Panc1 (cell line): ENCODE data around the gene ACBD3. TPM values are rescaled to one million over a fixed set of nuclear protein-coding genes. Genes with fewer than 3 reads are reported as not detected.

ENCODE experiments used
- ATAC-seq: fragments of 200-7000 bp; cut with Tn5 transposase; 2 replicates; pipeline ENCODE4 v1.9.1; 2020; ENCODE audit warnings: mild to moderate bottlenecking, moderate library complexity
- BruUV-seq: library from RNA; stranded (reverse); fragments of 400-500 nt; replicated peaks from 2 replicates; lab custom pipeline; 2021; lab: Mats Ljungman, UMichigan
- CTCF ChIA-PET: fragments of 300-600 bp; sonication (Branson Sonifier 250); formaldehyde crosslinking; loops from one replicate; lab custom pipeline; 2022; ENCODE audit warnings: antibody characterized with exemption; lab: Charles Lee
- POLR2A ChIA-PET: fragments of 300-600 bp; sonication (Branson Sonifier 250); formaldehyde crosslinking; loops from one replicate; lab custom pipeline; 2022; ENCODE audit warnings: antibody characterized with exemption; lab: Charles Lee
- DNase-seq: peaks from one replicate; pipeline ENCODE4 v3.0.0-alpha.2; 2010; ENCODE audit warnings: low read depth, low spot score
- H3K27ac ChIP-seq: 2 replicates; pipeline ENCODE4 v1.5.1; 2011; ENCODE audit warnings: mild to moderate bottlenecking, low read length, inconsistent platforms
- H3K27me3 ChIP-seq: fragments of 200-500 bp; sonication (Bioruptor generic); 2 replicates; pipeline ENCODE4 v1.6.0; 2014; ENCODE audit warnings: low read length, inconsistent platforms; ENCODE audit not compliant: control insufficient read depth, insufficient read depth
- H3K36me3 ChIP-seq: fragments of 200-500 bp; sonication (Bioruptor generic); 2 replicates; pipeline ENCODE4 v1.5.1; 2014; ENCODE audit warnings: inconsistent platforms, mild to moderate bottlenecking, low read length, moderate library complexity; ENCODE audit not compliant: control insufficient read depth, insufficient read depth
- H3K4me1 ChIP-seq: 2 replicates; pipeline ENCODE4 v1.5.1; 2011; ENCODE audit warnings: inconsistent platforms, mild to moderate bottlenecking, low read length, moderate library complexity; ENCODE audit not compliant: control insufficient read depth, insufficient read depth
- H3K4me3 ChIP-seq, 2 experiments: 2 replicates each; pipeline ENCODE4 v1.5.1; 2011 to 2012; ENCODE audit warnings: low read depth in 2 of 2, low read length in 2 of 2, mild to moderate bottlenecking in 2 of 2, inconsistent platforms in 1 of 2, moderate library complexity in 1 of 2
- H3K9me3 ChIP-seq: fragments of 200-500 bp; sonication (Bioruptor generic); 2 replicates; pipeline ENCODE4 v1.5.1; 2014; ENCODE audit warnings: low read depth, mild to moderate bottlenecking, inconsistent platforms, low read length, moderate library complexity; ENCODE audit not compliant: control insufficient read depth, insufficient read depth
- CTCF ChIP-seq: fragments of 450-650 bp; IDR thresholded peaks from 2 replicates; pipeline ENCODE4 v1.5.1; 2017; ENCODE audit warnings: mild to moderate bottlenecking
- POLR2AphosphoS5 ChIP-seq: IDR thresholded peaks from 2 replicates; pipeline ENCODE4 v1.6.1; 2012; ENCODE audit warnings: mild to moderate bottlenecking, low read depth, low read length, moderate library complexity
- REST ChIP-seq, 2 experiments: IDR thresholded peaks; 2 replicates each; pipeline ENCODE4 v1.6.1; 2011 to 2012; ENCODE audit warnings: low read depth in 2 of 2, control low read depth in 1 of 2, low read length in 1 of 2, mild to moderate bottlenecking in 1 of 2, moderate library complexity in 1 of 2; ENCODE audit not compliant: insufficient read depth in 1 of 2
- SIN3A ChIP-seq: IDR thresholded peaks from 2 replicates; pipeline ENCODE4 v1.6.1; 2012; ENCODE audit warnings: low read depth, mild to moderate bottlenecking, low read length, moderate library complexity, borderline replicate concordance; ENCODE audit not compliant: insufficient read depth
- TCF7L2 ChIP-seq: IDR thresholded peaks from 2 replicates; pipeline ENCODE4 v1.6.1; 2011; ENCODE audit warnings: mild to moderate bottlenecking, low read depth, low read length, inconsistent platforms
- in situ Hi-C: cut with HindIII; loops from 2 replicates; pipeline ENCODE4 v1.10.0; 2016; ENCODE audit warnings: low sequenced_read_pairs, low pct_unique_long_range_greater_than_20kb
- intact Hi-C: fragments of 100-400 bp; cut with micrococcal nuclease; formaldehyde crosslinking; loops from one replicate; pipeline ENCODE4 v1.10.0; 2022; ENCODE audit not compliant: unreplicated experiment
- total RNA-seq: library from RNA; stranded (reverse); gene quantifications from one replicate; pipeline ENCODE4 v1.2.1, GENCODE V29; 2021; ENCODE audit not compliant: unreplicated experiment

The ACBD3 gene
- total RNA-seq, 1 experiment from 2014 or later = 31.2 TPM

GRCh38 chr1:226133504-226134123, 52.9 kb downstream of the ACBD3 start:
- ATAC-seq = peak; percentile 14; the same call in 1 of the 2 replicates
- Histone ChIP-seq H3K4me1 (no peaks in the 10 kb centered on the region), H3K4me3 (no peak overlapping the region), H3K27me3 (no peaks in the 10 kb centered on the region), H3K9me3 (no peaks in the 10 kb centered on the region), H3K27ac (no peak overlapping the region), H3K36me3 (no peaks in the 10 kb centered on the region)
- intact Hi-C loops = no loop called here
- no peak for DNase-seq
- in situ Hi-C loops = no loop called here
- CTCF ChIA-PET = interaction anchor here (1.0 kb wide), 1 partner anchor 9 kb away, joined by 4 read pairs; no protein-coding TSS in a partner anchor
- POLR2A ChIA-PET = no interaction called here
- TF ChIP-seq SIN3A (no peak), CTCF (no peak), TCF7L2 (no peak), POLR2AphosphoS5 (no peak)
- no TSS peak for BruUV-seq

- H3K9me3 ChIP-seq = no peaks in the 10 kb centered on the region
- no peaks in the 10 kb centered on the region for H3K4me1 ChIP-seq
- no peak for DNase-seq
- ATAC-seq = no peak
- BruUV-seq = no TSS peak
- in situ Hi-C loops (no loop called here), intact Hi-C loops (no loop called here)
- TF ChIP-seq TCF7L2 (no peak), SIN3A (no peak), POLR2AphosphoS5 (no peak), CTCF (no peak), REST (IDR thresholded peaks at IDR 0.05; ENCODE audit: insufficient read depth in 1 of 2, low read depth in 2 of 2, low read length in 1 of 2) (no peak)
- no peaks in the 10 kb centered on the region for H3K27me3 ChIP-seq
- ChIA-PET CTCF (interaction anchor here (1.0 kb wide), 1 partner anchor 9 kb away, joined by 4 read pairs; no protein-coding TSS in a partner anchor), POLR2A (interaction anchor here (0.6 kb wide), 1 partner anchor 11 kb away, joined by 4 read pairs; no protein-coding TSS in a partner anchor)
- H3K4me3 ChIP-seq = no peak overlapping the region
- H3K27ac ChIP-seq = no peak overlapping the region
- no peaks in the 10 kb centered on the region for H3K36me3 ChIP-seq
Observed at GRCh38 chr1:226132728-226133503, 53.6 kb downstream of the ACBD3 start.
